Measurements from ENCODE around the gene EPHB2.

DNA sequence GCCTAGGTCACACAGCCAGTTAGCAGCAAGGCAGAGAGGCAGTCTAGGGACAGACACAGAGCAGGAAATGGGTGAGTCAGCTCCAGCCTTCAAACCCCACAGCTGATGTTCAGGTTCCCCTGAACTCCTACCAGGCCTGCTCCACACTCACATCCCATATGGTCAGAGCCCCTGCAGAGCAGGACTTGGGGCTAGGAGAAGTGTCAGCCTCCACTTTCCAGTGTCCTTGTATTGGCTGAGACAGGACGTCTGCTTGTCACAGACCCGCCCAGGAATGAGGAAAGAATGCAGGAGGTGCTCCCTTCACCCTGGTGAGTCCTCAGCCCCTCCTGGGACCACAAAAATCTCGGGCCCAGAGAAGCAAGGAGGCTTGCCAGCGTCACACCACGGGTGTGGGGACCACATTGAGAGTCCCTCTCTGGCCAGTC lies 169.5 kb downstream of the EPHB2 start:
- TF ChIP-seq, protein P1, sequence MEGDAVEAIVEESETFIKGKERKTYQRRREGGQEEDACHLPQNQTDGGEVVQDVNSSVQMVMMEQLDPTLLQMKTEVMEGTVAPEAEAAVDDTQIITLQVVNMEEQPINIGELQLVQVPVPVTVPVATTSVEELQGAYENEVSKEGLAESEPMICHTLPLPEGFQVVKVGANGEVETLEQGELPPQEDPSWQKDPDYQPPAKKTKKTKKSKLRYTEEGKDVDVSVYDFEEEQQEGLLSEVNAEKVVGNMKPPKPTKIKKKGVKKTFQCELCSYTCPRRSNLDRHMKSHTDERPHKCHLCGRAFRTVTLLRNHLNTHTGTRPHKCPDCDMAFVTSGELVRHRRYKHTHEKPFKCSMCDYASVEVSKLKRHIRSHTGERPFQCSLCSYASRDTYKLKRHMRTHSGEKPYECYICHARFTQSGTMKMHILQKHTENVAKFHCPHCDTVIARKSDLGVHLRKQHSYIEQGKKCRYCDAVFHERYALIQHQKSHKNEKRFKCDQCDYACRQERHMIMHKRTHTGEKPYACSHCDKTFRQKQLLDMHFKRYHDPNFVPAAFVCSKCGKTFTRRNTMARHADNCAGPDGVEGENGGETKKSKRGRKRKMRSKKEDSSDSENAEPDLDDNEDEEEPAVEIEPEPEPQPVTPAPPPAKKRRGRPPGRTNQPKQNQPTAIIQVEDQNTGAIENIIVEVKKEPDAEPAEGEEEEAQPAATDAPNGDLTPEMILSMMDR (conservative IDR thresholded peaks at IDR 0.05; ENCODE audit: low read length): no peak
- TF ChIP-seq EZH2phosphoT487 (IDR thresholded peaks at IDR 0.05; ENCODE audit: borderline replicate concordance): no peak

All from Loucy (cell line).